Epithelial cell of proximal tubule (primary cell): ENCODE results near the gene ACOXL. TPM values are rescaled to one million over a fixed set of nuclear protein-coding genes. Genes with fewer than 3 reads are reported as not detected.

Experiments
- DNase-seq: peaks from one replicate; pipeline ENCODE4 v3.0.0-alpha.2; 2011; ENCODE audit warnings: low read depth
- H3K4me3 ChIP-seq: 2 replicates; pipeline ENCODE4 v1.5.1; 2011; ENCODE audit warnings: low read depth, mild to moderate bottlenecking, low read length
- CTCF ChIP-seq: conservative IDR thresholded peaks from 2 replicates; pipeline ENCODE4 v1.5.1; 2012; ENCODE audit warnings: low read depth, mild to moderate bottlenecking, low read length
- total RNA-seq: library from RNA; depleted of rRNA; stranded (reverse); fragments of >200 nt; gene quantifications from 2 replicates; pipeline ENCODE4 v1.2.3, GENCODE V29; 2015

The ACOXL gene
- total RNA-seq, 1 donor from 2014 or later: 0.06 TPM

GRCh38 chr2:111022633-111023032 lies 290.3 kb downstream of the ACOXL start:
- TF ChIP-seq CTCF: no peak
- H3K4me3 ChIP-seq: no peak overlapping the region
- DNase-seq: no peak

GRCh38 chr2:111024496-111024895 lies 292.1 kb downstream of the ACOXL start:
- TF ChIP-seq CTCF: no peak
- DNase-seq: no peak
- no peak overlapping the region for H3K4me3 ChIP-seq

DNA sequence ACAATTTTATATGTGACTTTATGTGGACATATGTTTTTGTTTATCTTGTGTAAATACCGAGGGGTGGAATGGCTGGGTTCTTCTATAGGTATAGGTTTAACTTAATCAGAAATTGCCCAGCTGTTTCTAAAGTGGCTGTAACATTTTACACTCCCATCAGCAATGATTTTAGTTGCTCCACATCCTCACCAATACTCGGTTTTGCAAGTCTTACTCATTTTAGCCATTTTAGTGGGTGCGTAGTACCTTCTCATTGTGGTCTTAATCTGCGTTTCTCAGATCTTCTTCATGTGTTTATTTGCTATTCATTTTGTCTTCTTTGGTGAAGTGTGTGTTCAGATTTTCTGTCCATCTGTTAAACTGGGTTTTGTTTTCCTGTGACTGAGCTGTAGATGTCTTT lies 292.9 kb downstream of the ACOXL start:
- H3K4me3 ChIP-seq: no peak overlapping the region
- no peak for TF ChIP-seq CTCF
- no peak for DNase-seq

DNA sequence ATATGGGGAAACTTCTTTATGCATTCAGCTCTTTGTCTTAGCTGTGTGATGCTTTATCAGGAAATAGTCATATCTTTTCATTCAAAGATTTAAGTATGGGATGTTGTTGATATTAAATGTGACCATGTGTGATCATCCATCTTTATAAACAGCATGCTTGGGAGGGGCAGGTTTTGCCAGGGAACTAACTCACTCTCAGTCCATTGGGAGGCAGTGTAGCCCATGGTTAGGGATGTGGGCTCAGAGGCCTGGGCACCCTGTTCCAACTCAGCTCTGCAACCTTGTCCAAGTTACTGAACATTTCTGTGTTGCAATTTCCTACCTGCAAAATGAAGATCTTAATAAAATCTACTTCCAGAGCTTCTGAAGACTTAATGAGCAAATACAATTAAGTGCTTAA lies 296.3 kb downstream of the ACOXL start:
- TF ChIP-seq CTCF: peak; percentile 68
- DNase-seq: no peak
- H3K4me3 ChIP-seq: no peak overlapping the region

DNA sequence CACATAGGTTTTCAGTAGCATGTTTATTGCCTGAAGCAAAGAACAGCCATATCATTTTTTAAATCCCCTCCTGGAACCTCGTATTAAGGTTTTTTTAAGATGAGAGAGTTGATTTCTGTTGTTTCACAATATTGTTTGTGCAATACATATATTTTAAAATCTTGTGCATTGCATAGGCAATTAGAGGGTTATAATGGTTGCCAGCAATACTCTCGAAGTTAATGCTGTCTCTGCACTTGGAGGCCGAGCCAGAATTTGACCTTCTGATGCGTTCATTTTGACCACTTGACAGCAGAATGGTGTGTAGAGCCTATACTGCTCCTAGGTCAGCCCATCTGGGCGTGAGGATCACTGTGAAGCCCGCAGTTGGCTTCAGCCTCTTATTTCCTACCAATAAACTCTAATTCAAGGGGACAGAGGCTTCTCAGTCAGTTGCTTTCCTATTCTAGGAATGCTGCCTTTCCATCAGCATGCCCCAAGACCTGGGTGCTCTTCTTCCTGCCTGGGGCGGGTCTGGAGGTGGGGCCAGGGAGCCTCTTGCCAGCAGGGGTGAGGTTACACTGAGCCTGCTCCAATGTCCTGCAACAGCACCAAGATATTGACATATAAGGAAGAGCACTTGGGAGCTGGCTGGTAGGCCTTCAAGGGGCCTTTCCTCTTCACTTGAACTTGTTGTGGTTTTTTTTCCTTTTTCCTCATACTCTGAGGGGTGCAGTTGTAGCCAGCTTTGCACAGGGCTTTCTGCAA lies 297.0 kb downstream of the ACOXL start:
- TF ChIP-seq CTCF: no peak
- no peak for DNase-seq
- H3K4me3 ChIP-seq: no peak overlapping the region

DNA sequence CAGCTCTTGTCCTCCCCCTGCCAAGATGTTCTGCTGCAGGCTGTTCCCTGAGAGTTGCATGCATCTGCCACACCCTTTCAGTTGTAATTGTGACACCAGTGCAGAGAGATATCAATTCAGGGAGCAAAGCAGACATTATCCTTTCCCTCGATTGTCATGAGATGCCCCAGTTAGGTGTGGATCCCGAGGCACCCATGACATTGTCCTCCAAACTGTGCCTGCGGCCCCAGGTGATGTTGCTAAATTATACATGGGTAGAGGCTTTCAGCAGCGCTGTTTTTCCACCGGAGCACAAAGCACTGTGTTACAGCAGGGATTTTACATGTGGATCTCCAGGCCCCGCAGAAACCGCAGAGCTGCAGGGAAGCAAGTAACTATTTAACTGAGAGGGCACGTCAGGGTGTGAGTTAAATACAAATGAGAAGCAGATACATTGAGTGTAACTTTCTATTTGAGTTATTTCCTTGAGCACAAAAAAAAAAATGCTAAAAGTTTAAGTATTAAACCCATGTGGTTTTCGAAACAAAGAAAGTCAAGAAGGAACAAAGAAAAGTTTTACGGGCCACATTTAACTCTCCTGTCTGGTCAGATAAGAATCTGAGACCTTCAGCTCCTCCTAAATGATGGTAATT lies 298.0 kb downstream of the ACOXL start:
- no peak for DNase-seq
- peak overlapping the region; percentile 19 for H3K4me3 ChIP-seq
- TF ChIP-seq CTCF: no peak

DNA sequence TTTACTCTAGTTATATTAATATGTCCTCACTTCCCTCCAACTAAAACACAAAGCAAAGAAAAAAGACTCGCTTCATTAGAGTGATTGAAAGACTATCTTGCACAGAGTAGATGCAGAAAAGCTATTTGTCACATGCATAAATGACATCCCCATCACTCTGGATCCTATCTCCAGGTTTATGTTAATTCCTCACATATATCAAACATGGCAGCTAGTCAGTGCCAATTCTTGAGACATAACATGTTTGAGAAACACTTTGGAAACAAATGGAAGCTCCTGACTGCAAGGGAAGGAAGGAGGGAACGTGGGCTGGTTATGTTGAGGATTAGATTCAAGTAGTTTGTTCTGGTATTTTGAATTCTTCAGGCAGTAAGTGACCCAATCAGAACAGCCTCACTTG lies 298.6 kb downstream of the ACOXL start:
- no peak for DNase-seq
- no peak for TF ChIP-seq CTCF
- peak overlapping the region; percentile 19 for H3K4me3 ChIP-seq
